B cell (primary cell): ENCODE measurements around the gene KCNC1.

Source experiments
- EZH2 ChIP-seq: IDR thresholded peaks from 2 replicates; pipeline ENCODE4 v1.6.1; 2012; ENCODE audit warnings: borderline replicate concordance, low read depth, mild to moderate bottlenecking, moderate library complexity, low read length; ENCODE audit not compliant: insufficient read depth, poor library complexity, severe bottlenecking
- TF ChIP-seq, protein P1 (sequence below): fragments of 200-600 bp; IDR thresholded peaks from one replicate; pipeline ENCODE4 v1.8.0; 2022; ENCODE audit warnings: antibody characterized with exemption, mild to moderate bottlenecking

DNA sequence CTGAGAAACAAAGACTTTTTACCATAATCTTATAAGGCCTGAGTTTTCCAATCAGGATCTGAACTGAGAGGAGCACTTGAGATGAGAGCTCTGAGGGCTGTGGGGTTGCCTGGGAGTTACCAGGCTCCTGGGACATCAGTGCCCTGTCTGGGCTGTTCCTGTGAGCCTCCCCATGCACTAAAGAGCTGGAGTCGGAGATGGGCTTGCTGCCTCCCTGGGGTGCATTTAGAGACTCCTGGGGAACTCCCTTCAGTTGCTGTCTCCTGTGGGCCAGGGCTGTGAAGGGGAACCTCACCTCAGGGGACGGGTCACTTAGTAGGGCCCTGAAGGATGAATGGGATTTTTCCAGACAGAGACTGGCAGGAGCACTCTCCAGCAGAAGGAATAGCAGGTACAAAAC, 33.3 kb downstream of the KCNC1 start:
- TF ChIP-seq, protein P1, sequence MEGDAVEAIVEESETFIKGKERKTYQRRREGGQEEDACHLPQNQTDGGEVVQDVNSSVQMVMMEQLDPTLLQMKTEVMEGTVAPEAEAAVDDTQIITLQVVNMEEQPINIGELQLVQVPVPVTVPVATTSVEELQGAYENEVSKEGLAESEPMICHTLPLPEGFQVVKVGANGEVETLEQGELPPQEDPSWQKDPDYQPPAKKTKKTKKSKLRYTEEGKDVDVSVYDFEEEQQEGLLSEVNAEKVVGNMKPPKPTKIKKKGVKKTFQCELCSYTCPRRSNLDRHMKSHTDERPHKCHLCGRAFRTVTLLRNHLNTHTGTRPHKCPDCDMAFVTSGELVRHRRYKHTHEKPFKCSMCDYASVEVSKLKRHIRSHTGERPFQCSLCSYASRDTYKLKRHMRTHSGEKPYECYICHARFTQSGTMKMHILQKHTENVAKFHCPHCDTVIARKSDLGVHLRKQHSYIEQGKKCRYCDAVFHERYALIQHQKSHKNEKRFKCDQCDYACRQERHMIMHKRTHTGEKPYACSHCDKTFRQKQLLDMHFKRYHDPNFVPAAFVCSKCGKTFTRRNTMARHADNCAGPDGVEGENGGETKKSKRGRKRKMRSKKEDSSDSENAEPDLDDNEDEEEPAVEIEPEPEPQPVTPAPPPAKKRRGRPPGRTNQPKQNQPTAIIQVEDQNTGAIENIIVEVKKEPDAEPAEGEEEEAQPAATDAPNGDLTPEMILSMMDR = no peak
- no peak for TF ChIP-seq EZH2
